ENCODE measurements around the gene PCSK9. TPM values are rescaled to one million over a fixed set of nuclear protein-coding genes. Genes with fewer than 3 reads are reported as not detected.

The PCSK9 gene
- total and polyA plus RNA-seq, 2 of the 13 experiments (the other 11 are each of a cell fraction or from before 2014, with no cell fraction given), result 33.3 to 80.5 TPM

DNA sequence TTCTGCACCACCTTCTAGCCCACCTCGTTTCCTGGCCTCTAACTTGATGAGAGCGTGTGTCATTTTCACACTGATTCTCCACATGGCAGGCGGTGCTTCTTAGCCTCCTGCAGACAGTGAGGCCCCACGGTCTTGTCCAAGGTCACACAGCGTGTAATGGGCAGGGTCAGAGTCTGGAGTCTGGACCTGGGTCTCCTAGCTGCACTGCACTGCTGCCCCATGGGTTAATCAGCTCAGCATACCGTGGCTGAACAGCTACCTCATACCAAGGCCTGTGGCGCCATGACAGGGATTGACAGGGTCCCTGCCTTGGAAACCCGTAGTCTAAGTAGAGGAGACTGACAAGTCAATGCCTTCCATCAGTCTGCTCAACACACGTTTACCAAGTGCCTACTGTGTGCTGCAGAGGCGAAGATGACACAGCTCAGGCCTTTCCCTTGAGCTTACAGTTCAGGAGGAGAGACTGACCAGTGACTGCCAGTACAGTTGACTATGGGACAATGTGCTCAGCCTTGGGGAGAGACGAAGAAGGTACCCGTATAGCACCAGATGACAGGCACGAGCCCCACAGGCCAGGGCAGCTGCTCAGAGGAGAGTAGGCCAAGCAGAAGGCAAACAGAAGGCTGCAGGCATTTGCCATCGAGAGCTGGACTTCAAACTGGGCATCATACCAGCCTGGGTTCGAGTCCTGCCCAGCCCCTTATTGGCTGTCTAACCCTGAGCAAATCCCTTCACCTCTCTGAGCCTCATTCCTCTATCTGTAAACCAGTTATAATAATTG, 5.5 kb downstream of the PCSK9 start (continued):
- no peak for TF ChIP-seq MTF1 (CRISPR knock-in tag; IDR thresholded peaks at IDR 0.05)
- TF ChIP-seq ZBTB42 (CRISPR knock-in tag; IDR thresholded peaks at IDR 0.05), result no peak
- no peak for TF ChIP-seq MED8 (CRISPR knock-in tag; IDR thresholded peaks at IDR 0.05; ENCODE audit: insufficient replicate concordance)
- peak; percentile 50; the same call in 1 of the 2 replicates for TF ChIP-seq KDM5B (CRISPR knock-in tag; IDR thresholded peaks at IDR 0.05; ENCODE audit: borderline replicate concordance)
- TF ChIP-seq ATF1 (CRISPR knock-in tag; IDR thresholded peaks at IDR 0.05), result no peak
- TF ChIP-seq TRAFD1 (CRISPR knock-in tag; IDR thresholded peaks at IDR 0.05; ENCODE audit: borderline replicate concordance), result no peak
- no peak for TF ChIP-seq NPAS2 (CRISPR knock-in tag; IDR thresholded peaks at IDR 0.05; ENCODE audit: borderline replicate concordance)
- TF ChIP-seq SATB2 (CRISPR knock-in tag; IDR thresholded peaks at IDR 0.05), result no peak
- TF ChIP-seq, protein P1, sequence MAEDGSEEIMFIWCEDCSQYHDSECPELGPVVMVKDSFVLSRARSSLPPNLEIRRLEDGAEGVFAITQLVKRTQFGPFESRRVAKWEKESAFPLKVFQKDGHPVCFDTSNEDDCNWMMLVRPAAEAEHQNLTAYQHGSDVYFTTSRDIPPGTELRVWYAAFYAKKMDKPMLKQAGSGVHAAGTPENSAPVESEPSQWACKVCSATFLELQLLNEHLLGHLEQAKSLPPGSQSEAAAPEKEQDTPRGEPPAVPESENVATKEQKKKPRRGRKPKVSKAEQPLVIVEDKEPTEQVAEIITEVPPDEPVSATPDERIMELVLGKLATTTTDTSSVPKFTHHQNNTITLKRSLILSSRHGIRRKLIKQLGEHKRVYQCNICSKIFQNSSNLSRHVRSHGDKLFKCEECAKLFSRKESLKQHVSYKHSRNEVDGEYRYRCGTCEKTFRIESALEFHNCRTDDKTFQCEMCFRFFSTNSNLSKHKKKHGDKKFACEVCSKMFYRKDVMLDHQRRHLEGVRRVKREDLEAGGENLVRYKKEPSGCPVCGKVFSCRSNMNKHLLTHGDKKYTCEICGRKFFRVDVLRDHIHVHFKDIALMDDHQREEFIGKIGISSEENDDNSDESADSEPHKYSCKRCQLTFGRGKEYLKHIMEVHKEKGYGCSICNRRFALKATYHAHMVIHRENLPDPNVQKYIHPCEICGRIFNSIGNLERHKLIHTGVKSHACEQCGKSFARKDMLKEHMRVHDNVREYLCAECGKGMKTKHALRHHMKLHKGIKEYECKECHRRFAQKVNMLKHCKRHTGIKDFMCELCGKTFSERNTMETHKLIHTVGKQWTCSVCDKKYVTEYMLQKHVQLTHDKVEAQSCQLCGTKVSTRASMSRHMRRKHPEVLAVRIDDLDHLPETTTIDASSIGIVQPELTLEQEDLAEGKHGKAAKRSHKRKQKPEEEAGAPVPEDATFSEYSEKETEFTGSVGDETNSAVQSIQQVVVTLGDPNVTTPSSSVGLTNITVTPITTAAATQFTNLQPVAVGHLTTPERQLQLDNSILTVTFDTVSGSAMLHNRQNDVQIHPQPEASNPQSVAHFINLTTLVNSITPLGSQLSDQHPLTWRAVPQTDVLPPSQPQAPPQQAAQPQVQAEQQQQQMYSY (CRISPR knock-in tag; IDR thresholded peaks at IDR 0.05), result no peak
- TF ChIP-seq PPARG (CRISPR knock-in tag; conservative IDR thresholded peaks at IDR 0.05), result no peak
- peak; percentile 49; the same call in 1 of the 2 replicates for TF ChIP-seq NR2C2 (CRISPR knock-in tag; IDR thresholded peaks at IDR 0.05; ENCODE audit: borderline replicate concordance)
- peak; percentile 14 to 63; a peak in 1 of 4 replicates for TF ChIP-seq NR2F1 (CRISPR knock-in tag; IDR thresholded peaks at IDR 0.05)
- no peak for TF ChIP-seq TRIM24 (CRISPR knock-in tag; IDR thresholded peaks at IDR 0.05)
- no peak for TF ChIP-seq SRSF1 (optimal IDR thresholded peaks at IDR 0.05; ENCODE audit: low read depth, low read length)
- TF ChIP-seq ZNF446 (CRISPR knock-in tag; IDR thresholded peaks at IDR 0.05), result no peak
- no peak for TF ChIP-seq ZKSCAN5 (CRISPR knock-in tag; IDR thresholded peaks at IDR 0.05)
- TF ChIP-seq ZNF782 (CRISPR knock-in tag; IDR thresholded peaks at IDR 0.05; ENCODE audit: borderline replicate concordance), result no peak; the same call in 1 of the 2 replicates
- TF ChIP-seq, protein P2, sequence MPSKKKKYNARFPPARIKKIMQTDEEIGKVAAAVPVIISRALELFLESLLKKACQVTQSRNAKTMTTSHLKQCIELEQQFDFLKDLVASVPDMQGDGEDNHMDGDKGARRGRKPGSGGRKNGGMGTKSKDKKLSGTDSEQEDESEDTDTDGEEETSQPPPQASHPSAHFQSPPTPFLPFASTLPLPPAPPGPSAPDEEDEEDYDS (CRISPR knock-in tag; IDR thresholded peaks at IDR 0.05), result no peak
- TF ChIP-seq HNF4A (CRISPR knock-in tag; IDR thresholded peaks at IDR 0.05), result peak; percentile 88
- TF ChIP-seq ZMYM4 (CRISPR knock-in tag; IDR thresholded peaks at IDR 0.05), result peak; percentile 67; the same call in 1 of the 2 replicates
- peak; percentile 20; the same call in 1 of the 2 replicates for TF ChIP-seq NR2F6 (IDR thresholded peaks at IDR 0.05)
- TF ChIP-seq NR2F6 (CRISPR knock-in tag; IDR thresholded peaks at IDR 0.05), result no peak
- TF ChIP-seq ATF2 (CRISPR knock-in tag; IDR thresholded peaks at IDR 0.05), result no peak
- TF ChIP-seq NBN (conservative IDR thresholded peaks at IDR 0.05), result no peak
